Cardiac muscle cell (in vitro differentiated cells and primary cell): ENCODE measurements around the gene ADGB. TPM values are rescaled to one million over a fixed set of nuclear protein-coding genes. Genes with fewer than 3 reads are reported as not detected.

Source experiments
- DNase-seq, 2 donors: peaks; one replicate each; pipeline versions ENCODE4 v3.0.0 to v3.0.0-alpha.2; 2010 to 2017; ENCODE audit warnings: low read depth in 1 of 2, low spot score in 1 of 2
- H3K27ac ChIP-seq: fragments of 200-600 bp; sonication (generic); 2 replicates; pipeline ENCODE4 v1.5.1; 2016
- H3K27me3 ChIP-seq: fragments of 200-600 bp; sonication (generic); 2 replicates; pipeline ENCODE4 v1.6.0; 2016; ENCODE audit warnings: control low read depth
- H3K36me3 ChIP-seq: fragments of 200-600 bp; sonication (generic); 2 replicates; pipeline ENCODE4 v1.5.1; 2016; ENCODE audit warnings: control low read depth
- H3K4me1 ChIP-seq: fragments of 200-600 bp; sonication (generic); 2 replicates; pipeline ENCODE4 v1.8.1; 2017; ENCODE audit warnings: low read depth, mild to moderate bottlenecking, mixed run types
- H3K4me3 ChIP-seq: fragments of 200-600 bp; sonication (generic); 2 replicates; pipeline ENCODE4 v1.5.1; 2016; ENCODE audit warnings: mild to moderate bottlenecking
- H3K9me3 ChIP-seq: fragments of 200-600 bp; sonication (generic); 2 replicates; pipeline ENCODE4 v1.5.1; 2017; ENCODE audit warnings: low read depth, mild to moderate bottlenecking, control low read depth
- CTCF ChIP-seq: IDR thresholded peaks from 2 replicates; pipeline ENCODE4 v1.5.1; 2012; ENCODE audit warnings: low read depth, mild to moderate bottlenecking, low read length
- polyA plus RNA-seq: library from polyadenylated mRNA; unstranded; fragments of >200 nt; fragmentation: Nextera tagmentation; extraction: Ambion mirVana; gene quantifications from 2 replicates; pipeline ENCODE4 v1.2.1, GENCODE V29; 2016
- total RNA-seq: library from RNA; depleted of rRNA; stranded (reverse); fragments of >200 nt; gene quantifications from 2 replicates; pipeline ENCODE4 v1.2.3, GENCODE V29; 2016

ADGB gene
- total and polyA plus RNA-seq, 2 experiments from 2014 or later: not detected

GRCh38 chr6:146857980-146858347, 259.2 kb downstream of the ADGB start:
- Histone ChIP-seq H3K9me3 (no peaks in the 10 kb centered on the region), H3K27me3 (no peaks in the 10 kb centered on the region), H3K36me3 (no peaks in the 10 kb centered on the region), H3K27ac (no peak overlapping the region), H3K4me3 (no peak overlapping the region), H3K4me1 (no peaks in the 10 kb centered on the region)
- DNase-seq: peak in 1 of 2 donors; percentile 18
- TF ChIP-seq CTCF: no peak

GRCh38 chr6:146859206-146859605, 260.4 kb downstream of the ADGB start:
- no peaks in the 10 kb centered on the region for H3K27me3 ChIP-seq
- no peak for DNase-seq
- H3K4me3 ChIP-seq: no peak overlapping the region
- H3K27ac ChIP-seq: no peak overlapping the region
- H3K36me3 ChIP-seq: no peaks in the 10 kb centered on the region
- no peak for TF ChIP-seq CTCF
- H3K9me3 ChIP-seq: no peaks in the 10 kb centered on the region
- H3K4me1 ChIP-seq: no peaks in the 10 kb centered on the region

GRCh38 chr6:146859795-146860495, 261.2 kb downstream of the ADGB start:
- Histone ChIP-seq H3K4me3 (no peak overlapping the region), H3K36me3 (no peaks in the 10 kb centered on the region), H3K9me3 (no peaks in the 10 kb centered on the region), H3K27ac (no peak overlapping the region), H3K27me3 (no peaks in the 10 kb centered on the region), H3K4me1 (no peaks in the 10 kb centered on the region)
- no peak for DNase-seq
- TF ChIP-seq CTCF: no peak

GRCh38 chr6:146860583-146860982, 261.8 kb downstream of the ADGB start:
- no peak for TF ChIP-seq CTCF
- no peaks in the 10 kb centered on the region for H3K27me3 ChIP-seq
- H3K9me3 ChIP-seq: no peaks in the 10 kb centered on the region
- no peak for DNase-seq
- H3K4me3 ChIP-seq: no peak overlapping the region
- no peaks in the 10 kb centered on the region for H3K36me3 ChIP-seq
- peaks cover 6% of the 10 kb centered on the region for H3K4me1 ChIP-seq
- no peak overlapping the region for H3K27ac ChIP-seq

- no peak overlapping the region for H3K4me3 ChIP-seq
- no peak for DNase-seq
- no peak for TF ChIP-seq CTCF
- H3K27ac ChIP-seq: no peak overlapping the region
- peaks cover 10% of the 10 kb centered on the region for H3K4me1 ChIP-seq
- no peaks in the 10 kb centered on the region for H3K36me3 ChIP-seq
- H3K9me3 ChIP-seq: no peaks in the 10 kb centered on the region
- no peaks in the 10 kb centered on the region for H3K27me3 ChIP-seq
These were observed 262.3 kb downstream of the ADGB start for GRCh38 chr6:146861029-146861563.
